Middle frontal gyrus (tissue), 1 donor: ENCODE data around the gene DPEP3.
"Not testable (repeated sequence)": the region's sequence is repeated elsewhere in the genome, so short reads cannot be mapped to it uniquely, and the experiment has no call there.

Experiments
- DNase-seq: peaks from one replicate; pipeline ENCODE4 v3.0.0-alpha.2; 2015; ENCODE audit warnings: low spot score; ENCODE audit errors: extremely low spot score

The DPEP3 gene, protein sequence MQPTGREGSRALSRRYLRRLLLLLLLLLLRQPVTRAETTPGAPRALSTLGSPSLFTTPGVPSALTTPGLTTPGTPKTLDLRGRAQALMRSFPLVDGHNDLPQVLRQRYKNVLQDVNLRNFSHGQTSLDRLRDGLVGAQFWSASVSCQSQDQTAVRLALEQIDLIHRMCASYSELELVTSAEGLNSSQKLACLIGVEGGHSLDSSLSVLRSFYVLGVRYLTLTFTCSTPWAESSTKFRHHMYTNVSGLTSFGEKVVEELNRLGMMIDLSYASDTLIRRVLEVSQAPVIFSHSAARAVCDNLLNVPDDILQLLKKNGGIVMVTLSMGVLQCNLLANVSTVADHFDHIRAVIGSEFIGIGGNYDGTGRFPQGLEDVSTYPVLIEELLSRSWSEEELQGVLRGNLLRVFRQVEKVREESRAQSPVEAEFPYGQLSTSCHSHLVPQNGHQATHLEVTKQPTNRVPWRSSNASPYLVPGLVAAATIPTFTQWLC

DNA sequence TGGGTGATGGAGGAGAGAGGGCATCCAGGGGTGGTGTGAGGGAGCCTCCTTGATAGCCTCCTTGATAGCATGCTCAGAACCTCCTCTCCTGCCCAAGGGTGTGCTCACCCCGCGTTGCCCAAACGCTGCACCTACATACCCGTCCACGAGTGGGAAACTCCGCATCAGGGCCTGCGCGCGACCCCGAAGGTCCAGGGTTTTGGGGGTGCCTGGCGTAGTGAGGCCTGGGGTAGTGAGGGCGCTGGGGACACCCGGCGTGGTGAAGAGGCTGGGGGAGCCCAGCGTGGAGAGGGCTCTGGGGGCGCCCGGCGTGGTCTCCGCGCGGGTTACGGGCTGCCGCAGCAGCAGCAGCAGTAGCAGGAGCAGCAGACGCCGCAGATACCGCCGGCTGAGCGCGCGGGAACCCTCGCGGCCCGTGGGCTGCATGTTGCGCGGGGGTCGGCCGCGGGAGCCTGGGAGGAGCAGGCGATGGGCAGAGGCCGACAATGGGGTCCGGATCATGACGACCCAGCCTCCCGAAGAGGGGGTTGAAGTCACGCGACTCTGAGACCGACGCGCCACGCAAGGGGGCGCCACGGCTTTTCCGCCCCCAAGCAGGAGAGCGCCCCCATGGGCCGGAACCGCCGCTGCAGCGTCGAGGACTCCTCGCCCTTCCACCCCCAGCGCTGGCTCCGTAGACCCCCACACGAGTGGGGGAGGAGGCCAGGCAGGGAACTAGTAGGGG lies at the start of gene DPEP3:
DPEP3 (minus strand) TSS at position 545 of the 724 bp plus-strand sequence; CDS start at position 426, 119 bp downstream.
- DNase-seq = no peak

DNA sequence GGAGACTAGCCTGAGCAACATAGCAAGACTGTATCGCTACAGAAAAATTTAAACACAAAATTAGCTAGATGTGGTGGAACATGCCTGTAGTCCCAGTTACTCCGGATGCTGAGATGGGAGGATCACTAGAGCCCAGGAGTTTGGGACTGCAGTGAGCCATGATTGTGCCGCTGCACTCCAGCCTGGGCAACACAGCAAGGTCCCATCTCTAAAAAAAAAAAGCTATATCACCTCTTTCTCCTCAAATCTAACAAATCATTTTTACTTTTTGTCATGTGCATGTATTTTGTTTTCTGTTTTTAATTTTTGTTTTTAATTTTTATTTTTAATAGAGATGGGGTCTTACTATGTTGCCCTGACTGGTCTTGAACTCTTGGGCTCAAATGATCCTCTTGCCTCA lies 48.7 kb upstream of the DPEP3 start:
- no peak for DNase-seq

DNA sequence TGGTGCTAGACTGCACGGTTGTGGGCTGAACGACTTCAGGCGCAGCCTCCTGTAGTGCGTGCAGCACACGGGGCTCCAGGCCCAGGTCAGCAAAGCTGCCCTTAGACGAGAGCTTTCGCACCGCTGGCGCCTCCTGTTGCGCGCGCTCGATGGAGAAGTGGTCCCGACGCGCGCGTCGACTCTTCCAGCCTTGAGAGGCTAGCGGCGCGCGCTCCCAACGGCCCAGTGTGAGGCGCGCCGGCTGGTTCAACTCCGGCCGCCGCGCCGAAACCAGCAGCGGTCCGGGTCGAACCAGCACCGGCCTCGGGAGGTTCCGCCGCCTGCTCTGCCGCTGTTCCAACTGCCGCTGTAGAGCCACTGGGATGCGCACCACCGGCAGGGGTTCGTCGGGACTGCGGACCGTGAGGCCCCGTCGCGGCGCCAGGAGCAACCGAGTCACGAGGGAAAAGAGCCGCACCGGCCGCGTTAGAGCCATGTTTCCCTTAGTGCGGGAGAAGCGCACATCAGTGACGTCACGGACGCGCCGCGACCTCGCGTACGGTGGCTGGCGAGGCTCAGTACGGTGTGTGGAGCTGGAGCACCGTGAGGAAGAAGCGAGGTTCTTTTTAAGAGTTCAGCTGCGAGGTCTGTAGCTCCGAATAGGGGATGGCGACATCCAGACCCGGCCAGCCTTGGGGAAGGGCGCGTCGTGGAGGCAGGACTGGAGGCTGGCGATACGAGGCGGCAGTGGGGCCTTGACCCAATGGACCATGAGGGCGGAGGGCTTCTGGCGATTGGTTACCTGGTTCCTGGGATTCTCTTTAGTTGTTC lies 42.6 kb upstream of the DPEP3 start, which contains the start of the genes DDX28 and DUS2:
DDX28 (minus strand) TSS at position 505 of the 810 bp plus-strand sequence; CDS start at position 475, 30 bp downstream.
DUS2 (plus strand) TSS at position 557 of the 810 bp plus-strand sequence. CDS start 14,740 bp downstream, outside the sequence.
- DNase-seq = peak; percentile 87

DNA sequence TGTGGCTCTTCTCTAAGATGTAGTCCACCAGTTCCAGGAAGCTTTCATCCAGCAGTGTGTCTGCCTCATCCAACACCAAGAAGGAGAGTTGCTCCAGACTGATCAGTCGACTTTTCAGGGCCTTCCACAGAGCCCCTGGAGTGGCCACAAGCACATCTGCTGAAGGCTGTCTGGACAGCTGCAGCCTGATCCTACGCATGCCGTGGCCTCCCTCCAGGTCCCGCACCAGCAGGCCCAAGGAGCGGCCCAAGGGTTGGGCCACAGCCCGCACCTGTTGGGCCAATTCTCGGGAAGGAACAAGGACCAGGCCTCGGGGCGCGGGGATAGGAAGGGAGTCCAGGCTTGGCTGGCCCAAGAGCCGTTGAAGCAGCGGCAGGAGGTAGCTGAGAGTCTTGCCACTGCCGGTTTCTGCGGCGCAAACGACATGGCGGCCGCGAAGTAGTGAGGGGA lies 42.0 kb upstream of the DPEP3 start:
- no peak for DNase-seq

DNA sequence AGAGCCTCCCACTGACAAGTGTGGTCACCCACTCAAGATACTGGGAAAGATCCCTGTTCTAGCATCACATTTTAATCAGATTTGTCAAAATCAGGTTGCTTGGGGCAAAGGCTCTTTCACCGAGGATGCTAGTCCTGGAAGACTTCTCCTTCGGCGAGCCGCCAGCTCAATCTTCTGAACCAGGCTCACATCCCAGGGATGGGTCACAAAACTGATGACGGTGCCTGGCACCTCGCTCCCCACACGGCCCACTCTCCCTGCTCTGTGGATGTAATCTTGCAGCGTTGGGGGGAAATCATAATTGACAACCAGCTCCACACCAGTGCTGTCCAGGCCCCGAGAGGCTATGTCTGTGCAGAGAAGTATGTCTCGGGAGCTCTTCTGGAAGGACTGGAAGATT lies 41.2 kb upstream of the DPEP3 start:
- DNase-seq = no peak

DNA sequence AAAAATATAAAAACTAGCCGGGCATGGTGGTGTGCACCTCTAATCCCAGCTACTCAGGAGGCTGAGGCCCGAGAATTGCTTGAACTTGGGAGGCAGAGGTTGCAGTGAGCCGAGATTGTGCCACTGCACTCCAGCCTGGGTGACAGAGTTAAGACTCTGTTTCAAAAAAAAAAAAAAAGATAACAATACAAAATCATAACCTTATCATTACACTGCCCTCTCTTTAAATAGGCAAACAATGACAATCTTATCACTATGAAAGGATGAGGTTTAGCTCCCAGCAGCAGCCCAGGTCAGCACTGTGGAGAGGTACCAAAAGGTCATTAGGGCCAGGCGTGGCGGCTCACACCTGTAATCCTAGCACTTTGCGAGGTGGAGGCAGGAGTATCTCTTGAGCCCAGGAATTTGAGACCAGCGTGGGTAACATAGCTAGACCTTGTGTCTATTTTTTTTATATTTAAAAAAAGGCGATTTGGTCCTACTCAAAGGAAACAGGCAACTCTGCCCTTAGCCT lies 38.9 kb upstream of the DPEP3 start:
- DNase-seq = no peak

DNA sequence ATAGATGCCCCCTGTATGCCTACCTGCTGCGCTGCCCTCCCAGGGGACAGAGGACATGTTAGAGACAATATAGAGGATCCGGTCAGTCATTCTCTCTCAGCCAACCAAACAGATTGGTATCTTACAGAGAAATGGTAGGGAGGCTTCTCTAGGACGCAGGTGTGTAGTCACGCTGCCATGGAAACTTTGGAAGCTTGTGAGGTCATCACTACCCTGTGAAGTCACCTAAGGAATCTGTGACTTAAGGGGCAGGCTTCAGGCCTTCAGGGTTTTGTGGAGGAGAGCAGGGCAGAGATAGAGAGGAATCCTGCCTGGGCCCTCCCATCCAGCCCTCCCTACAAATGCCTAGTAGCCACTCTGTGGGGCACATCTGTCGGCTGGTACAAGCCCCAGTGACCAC lies 35.4 kb upstream of the DPEP3 start, which contains the start of gene DPEP2NB:
DPEP2NB (minus strand) TSS at position 231 of the 400 bp plus-strand sequence; CDS start at position 90, 141 bp downstream.
- DNase-seq = no peak

DNA sequence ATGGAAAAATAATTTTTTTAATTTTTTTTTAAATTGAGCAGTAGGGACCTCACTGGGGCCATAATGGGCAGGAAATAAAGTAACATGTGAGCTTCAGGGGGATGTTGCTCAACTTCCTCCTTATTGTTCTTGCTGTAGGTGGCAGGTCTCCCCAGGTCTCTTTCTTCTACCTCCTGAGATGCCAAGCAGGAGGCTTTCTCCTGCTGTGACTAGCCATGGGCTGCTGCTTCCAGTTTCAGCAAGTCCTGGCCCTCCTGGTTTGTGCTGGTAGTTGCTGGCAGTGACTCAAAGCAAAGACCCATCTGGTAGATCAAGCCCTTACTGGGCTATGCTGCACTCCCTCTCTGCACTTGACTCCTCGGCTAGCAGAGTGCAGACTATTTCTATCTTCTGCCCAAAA lies 33.1 kb upstream of the DPEP3 start:
- no peak for DNase-seq

DNA sequence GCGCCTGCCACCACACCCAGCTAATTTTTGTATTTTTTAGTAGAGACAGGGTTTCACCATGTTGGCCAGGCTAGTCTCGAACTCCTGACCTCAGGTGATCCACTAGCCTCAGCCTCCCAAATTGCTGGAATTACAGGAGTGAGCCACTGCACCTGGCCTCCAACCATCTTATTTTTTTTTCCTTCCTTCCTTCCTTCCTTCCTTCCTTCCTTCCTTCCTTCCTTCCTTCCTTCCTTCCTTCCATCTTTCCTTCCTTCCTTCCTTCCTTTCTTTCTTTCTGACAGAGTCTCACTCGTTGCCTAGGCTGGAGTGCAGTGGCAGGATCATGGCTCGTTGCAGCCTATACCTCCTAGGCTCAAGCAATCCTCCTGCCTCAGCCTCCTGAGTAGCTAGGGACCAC lies 29.6 kb upstream of the DPEP3 start:
- not testable (repeated sequence) for DNase-seq

DNA sequence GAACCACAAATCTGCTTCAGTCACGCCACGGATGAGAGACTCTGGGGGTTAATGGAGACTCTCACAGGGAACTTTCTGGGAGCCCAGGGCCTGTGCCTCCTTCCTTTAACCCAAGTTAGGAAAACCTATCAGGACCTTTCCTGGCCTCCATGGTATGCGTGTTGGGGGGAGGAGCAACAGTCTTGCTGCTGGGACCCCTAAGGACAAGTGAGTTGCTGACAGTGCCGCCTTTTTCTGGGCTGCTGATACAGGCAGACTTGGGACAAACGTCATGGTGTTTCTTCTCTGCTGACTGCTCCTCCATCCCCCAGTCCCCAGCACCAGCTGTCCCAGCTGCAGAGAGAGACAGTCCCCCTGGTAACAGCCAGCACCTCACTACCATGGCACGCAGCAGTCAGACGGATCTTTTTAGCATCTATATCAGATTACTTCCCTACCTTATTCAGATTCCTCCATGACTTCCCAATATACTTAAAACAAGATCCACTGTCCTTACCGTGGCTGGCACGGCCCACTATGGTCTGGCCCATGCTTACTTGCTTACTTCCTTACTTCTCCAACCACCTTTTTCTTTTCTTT lies 28.9 kb upstream of the DPEP3 start:
- no peak for DNase-seq

DNA sequence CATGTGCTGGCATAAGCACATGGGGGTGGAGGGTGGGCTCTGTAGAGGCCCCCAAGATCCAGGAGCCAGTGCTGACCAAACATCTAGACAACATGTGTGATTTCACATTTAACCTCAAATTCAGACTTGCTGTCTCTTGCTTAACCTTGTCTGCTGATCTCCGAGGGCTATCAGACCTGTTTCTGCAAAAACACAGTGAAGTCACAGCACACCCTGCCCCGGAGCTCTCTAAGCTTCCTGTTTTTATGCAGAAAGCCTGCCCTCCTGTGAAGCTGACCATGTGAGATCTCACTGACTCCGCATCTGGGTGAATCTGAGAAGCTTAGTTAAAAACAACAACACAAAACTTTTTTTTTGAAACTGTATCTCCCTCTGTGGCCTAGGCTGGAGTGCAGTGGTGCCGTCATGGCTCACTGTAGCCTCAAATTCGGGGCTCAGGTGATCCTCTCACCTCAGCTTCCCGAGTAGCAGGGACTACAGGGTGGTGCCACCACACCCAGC lies 25.5 kb upstream of the DPEP3 start:
- DNase-seq = no peak

DNA sequence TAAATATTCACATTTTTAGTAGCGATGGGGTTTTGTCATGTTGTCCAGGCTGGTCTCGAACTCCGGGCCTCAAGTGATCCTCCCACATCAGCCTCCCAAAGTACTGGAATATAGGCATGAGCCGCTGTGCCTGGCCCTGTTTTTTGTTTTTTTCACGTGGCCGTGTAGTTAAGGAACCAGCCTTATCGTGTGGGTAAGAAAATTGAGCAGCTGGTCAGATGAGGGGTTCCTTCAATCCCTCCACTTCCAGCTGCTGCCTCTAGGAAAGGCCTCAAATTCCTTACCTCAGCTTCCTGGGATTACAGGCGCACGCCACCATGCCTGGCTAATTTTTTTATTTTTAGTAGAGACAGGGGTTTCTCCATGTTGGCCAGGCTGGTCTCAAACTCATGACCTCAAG lies 24.9 kb upstream of the DPEP3 start:
- DNase-seq = no peak

DNA sequence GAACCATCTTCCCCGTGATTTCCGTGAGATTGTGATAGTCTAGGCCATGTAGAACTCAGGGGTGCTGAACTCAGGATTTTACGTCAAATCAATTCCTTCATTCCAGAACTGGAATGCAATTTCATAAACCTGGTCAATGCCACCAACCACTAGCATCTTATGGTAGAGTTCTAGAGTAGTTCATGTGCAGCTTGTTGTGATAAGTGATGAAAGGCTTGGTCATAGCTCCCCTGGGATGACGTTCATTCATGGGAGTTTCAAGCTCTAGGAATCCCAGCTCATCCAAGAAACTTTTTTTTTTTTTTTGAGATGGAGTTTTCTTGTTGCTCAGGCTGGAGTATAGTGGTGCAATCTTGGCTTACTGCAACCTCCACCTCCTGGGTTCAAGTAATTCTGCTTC lies 22.7 kb upstream of the DPEP3 start:
- no peak for DNase-seq

DNA sequence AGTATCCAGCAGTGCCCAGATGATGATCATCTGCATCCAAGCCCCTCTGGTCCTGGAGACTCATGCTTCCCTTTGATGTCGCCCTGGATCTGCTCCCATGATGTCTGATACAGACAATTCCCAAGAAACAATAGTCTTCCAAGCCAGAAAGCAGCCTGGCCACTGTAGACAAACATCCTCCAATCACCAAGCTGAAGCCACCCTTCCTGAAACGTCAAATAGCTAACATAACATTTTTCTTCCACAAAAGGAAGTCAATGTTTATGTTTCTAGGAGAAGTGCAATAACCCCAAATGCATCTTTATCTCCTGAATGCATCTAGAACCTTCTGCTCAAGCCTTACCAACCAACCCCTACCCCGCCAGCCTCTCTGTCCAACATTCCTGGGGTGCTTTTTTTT lies 20.2 kb upstream of the DPEP3 start:
- no peak for DNase-seq

DNA sequence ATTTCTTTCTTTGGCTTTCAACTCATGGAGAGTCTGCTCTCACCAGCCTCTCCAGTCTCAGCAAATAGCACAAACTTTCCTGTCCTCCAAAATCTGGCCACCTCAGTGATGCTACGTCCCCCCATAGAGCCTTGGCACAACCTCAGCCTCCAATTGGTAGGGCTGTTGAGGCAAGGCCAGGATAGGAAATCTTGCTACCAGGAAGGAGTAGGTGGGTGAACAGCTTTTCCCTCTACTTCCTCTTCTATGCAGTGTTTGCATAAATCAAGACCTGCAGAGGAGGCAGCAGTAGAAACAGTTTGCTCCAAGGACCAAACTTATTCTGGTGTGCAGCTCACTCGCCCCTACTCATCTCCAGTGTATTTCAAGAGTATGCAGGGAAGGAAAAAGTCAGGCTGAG lies 19.7 kb upstream of the DPEP3 start:
- no peak for DNase-seq

DNA sequence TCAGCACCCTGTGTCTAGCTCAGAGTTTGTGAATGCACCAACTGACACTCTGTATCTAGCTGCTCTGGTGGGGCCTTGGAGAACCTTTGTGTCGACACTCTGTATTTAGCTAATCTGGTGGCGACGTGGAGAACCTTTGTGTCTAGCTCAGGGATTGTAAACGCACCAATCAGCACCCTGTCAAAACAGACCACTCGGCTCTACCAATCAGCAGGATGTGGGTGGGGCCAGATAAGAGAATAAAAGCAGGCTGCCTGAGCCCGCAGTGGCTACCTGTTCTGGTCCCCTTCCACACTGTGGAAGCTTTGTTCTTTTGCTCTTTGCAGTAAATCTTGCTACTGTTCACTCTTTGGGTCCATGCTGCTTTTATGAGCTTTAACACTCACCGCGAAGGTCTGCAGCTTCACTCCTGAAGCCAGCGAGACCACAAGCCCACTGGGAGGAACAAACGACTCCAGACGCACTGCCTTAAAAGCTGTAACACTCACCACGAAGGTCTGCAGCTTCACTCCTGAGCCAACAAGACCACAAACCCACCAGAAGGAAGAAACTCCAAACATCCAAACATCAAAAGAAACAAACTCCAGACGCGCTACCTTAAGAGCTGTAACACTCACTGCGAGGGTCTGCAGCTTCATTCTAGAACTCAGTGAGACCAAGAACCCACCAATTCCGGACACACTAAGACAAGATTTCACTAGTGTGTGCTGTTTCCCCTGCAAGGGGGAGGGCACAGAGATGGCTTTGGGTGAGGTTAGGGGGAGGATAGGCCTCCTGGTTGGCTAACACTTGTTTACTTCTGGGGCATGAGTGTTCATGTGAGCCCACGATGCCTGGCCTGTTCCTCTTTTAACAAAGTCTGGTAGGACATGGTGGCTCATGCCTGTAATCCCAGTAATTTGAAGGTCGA lies 18.7 kb upstream of the DPEP3 start, which contains the start of gene DPEP2:
DPEP2 (minus strand) TSS at position 706 of the 910 bp plus-strand sequence. CDS start 6,272 bp downstream, outside the sequence.
- not testable (repeated sequence) for DNase-seq

DNA sequence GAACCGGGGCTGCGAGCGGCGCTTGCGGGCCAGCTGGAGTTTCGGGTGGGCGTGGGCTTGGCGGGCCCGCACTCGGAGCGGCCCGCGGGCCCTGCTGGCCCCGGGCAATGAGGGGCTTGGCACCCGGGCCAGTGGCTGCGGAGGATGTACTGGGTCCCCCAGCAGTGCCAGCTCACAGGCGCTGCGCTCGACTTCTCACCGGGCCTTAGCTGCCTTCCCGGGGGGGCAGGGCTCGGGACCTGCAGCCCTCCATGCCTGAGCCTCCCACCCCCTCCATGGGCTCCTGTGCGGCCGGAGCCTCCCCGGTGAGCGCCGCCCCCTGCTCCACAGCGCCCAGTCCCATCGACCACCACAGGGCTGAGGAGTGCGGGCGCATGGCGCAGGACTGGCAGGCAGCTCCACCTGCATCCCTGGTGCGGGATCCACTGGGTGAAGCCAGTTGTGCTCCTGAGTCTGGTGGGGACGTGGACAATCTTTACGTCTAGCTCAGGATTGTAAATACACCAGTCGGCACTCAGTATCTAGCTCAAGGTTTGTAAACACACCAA lies 18.0 kb upstream of the DPEP3 start:
- not testable (repeated sequence) for DNase-seq

DNA sequence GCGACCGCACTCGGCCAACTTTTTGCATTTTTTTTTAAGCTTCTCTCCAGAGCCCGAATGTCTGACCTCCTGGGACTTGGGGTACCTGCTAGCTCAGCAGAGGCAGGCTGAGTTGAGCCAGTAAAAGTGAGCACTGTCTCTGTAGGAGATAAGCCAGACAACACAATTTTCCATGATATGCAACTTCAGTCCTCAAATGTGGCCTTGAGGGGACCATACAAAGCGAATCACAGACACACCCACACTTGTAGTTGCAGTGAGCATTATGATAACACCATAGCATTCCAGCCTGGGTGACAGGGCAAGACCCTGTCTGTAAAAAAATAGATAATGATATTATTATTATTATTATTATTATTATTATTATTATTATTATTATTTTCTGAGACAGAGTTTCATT lies 16.4 kb upstream of the DPEP3 start:
- DNase-seq = no peak

DNA sequence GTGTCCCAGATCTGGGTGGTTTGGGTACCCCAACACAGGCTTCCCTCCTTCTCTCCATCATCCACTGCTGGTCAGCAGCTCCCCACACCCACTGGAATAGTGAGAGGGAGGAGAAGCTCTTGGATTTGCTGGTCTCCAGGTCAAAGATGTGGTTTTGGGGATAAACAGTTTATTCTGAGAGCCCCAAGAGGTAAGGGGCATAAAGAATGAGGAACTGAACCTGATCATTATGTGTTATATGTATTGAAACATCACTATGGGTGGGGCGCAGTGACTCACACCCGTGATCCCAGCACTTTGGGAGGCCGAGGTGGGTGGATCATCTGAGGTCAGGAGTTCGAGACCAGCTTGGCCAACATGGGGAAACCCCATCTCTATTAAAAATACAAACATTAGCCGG lies 15.1 kb upstream of the DPEP3 start:
- DNase-seq = no peak
